OCI-LY3 (cell line): Measurements from ENCODE around the gene SMC3.

Source experiments
- H2AFZ ChIP-seq: fragments of 200-600, 300-600 bp; shearing (Covaris generic); 2 replicates; pipeline ENCODE4 v1.6.0; 2014; ENCODE audit warnings: antibody characterized with exemption, low read depth, low read length
- H3K27ac ChIP-seq: fragments of 200-600, 300-600 bp; sonication (generic); 2 replicates; pipeline ENCODE4 v1.5.1; 2014; ENCODE audit warnings: mild to moderate bottlenecking, low read length, moderate library complexity, mixed read lengths
- H3K27me3 ChIP-seq: fragments of 200-600, 300-600 bp; sonication (generic); 2 replicates; pipeline ENCODE4 v1.6.1; 2014; ENCODE audit warnings: low read depth, low read length, mixed read lengths
- H3K36me3 ChIP-seq: fragments of 200-600, 300-600 bp; sonication (generic); replicated peaks from 2 replicates; pipeline ENCODE3; 2014; ENCODE audit warnings: low read depth, low read length, mixed read lengths
- H3K4me1 ChIP-seq: fragments of 300-600, 200-600 bp; sonication (generic); 2 replicates; pipeline ENCODE4 v1.6.1; 2014; ENCODE audit warnings: low read length, mixed read lengths
- H3K4me2 ChIP-seq: fragments of 200-600, 300-600 bp; sonication (generic); 2 replicates; pipeline ENCODE4 v1.6.1; 2014; ENCODE audit warnings: low read length, mixed read lengths
- H3K4me3 ChIP-seq: fragments of 300-600, 200-600 bp; sonication (generic); 2 replicates; pipeline ENCODE4 v1.5.1; 2014; ENCODE audit warnings: antibody characterized with exemption, mild to moderate bottlenecking, low read length, moderate library complexity
- H3K79me2 ChIP-seq: fragments of 300-600, 200-600 bp; shearing (Covaris generic); 2 replicates; pipeline ENCODE4 v1.6.1; 2014; ENCODE audit warnings: mild to moderate bottlenecking, low read length, mixed read lengths
- H3K9ac ChIP-seq: fragments of 300-600, 200-600 bp; shearing (Covaris generic); 2 replicates; pipeline ENCODE4 v1.6.0; 2014; ENCODE audit warnings: mild to moderate bottlenecking, low read length, moderate library complexity
- H3K9me3 ChIP-seq: fragments of 200-600, 300-600 bp; shearing (Covaris generic); 2 replicates; pipeline ENCODE4 v1.6.1; 2014; ENCODE audit warnings: low read length, mixed read lengths; ENCODE audit not compliant: insufficient read depth
- H4K20me1 ChIP-seq: fragments of 200-600, 300-600 bp; sonication (generic); 2 replicates; pipeline ENCODE4 v1.6.1; 2016; ENCODE audit warnings: low read length, mixed read lengths; ENCODE audit not compliant: insufficient read depth
- CTCF ChIP-seq: fragments of 200-600, 300-600 bp; sonication (generic); IDR thresholded peaks from 2 replicates; pipeline ENCODE4 v1.5.1; 2014; ENCODE audit warnings: antibody characterized with exemption, low read length, low read depth
- EZH2phosphoT487 ChIP-seq: fragments of 200-600 bp; shearing (Covaris generic); IDR thresholded peaks from 2 replicates; pipeline ENCODE4 v1.6.1; 2018; ENCODE audit warnings: antibody characterized with exemption, mixed run types, low read depth

The SMC3 gene

GRCh38 chr10:110534571-110534970 lies 32.9 kb upstream of the SMC3 start:
- no peak overlapping the region for H3K4me3 ChIP-seq
- no peaks in the 10 kb centered on the region for H3K9me3 ChIP-seq
- no peaks in the 10 kb centered on the region for H3K79me2 ChIP-seq
- no peak overlapping the region for H3K9ac ChIP-seq
- no peak overlapping the region for H2AFZ ChIP-seq
- TF ChIP-seq CTCF (no peak), EZH2phosphoT487 (no peak)
- H3K27me3 ChIP-seq, result peaks cover 5% of the 10 kb centered on the region; the same call in 1 of the 2 replicates
- no peak overlapping the region for H3K27ac ChIP-seq
- H3K4me2 ChIP-seq, result peak overlapping the region; percentile 73
- peaks cover 27% of the 10 kb centered on the region for H3K4me1 ChIP-seq
- no peaks in the 10 kb centered on the region for H3K36me3 ChIP-seq
- H4K20me1 ChIP-seq, result no peaks in the 10 kb centered on the region

- TF ChIP-seq EZH2phosphoT487 (no peak), CTCF (peak; percentile 40)
- no peak overlapping the region for H3K27ac ChIP-seq
Measured at GRCh38 chr10:110535958-110536891, 31.3 kb upstream of the SMC3 start.

GRCh38 chr10:110539091-110539490 lies 28.4 kb upstream of the SMC3 start:
- H3K79me2 ChIP-seq, result no peaks in the 10 kb centered on the region
- no peaks in the 10 kb centered on the region for H4K20me1 ChIP-seq
- H2AFZ ChIP-seq, result no peak overlapping the region
- no peak overlapping the region for H3K27ac ChIP-seq
- H3K4me3 ChIP-seq, result no peak overlapping the region
- TF ChIP-seq CTCF (no peak), EZH2phosphoT487 (no peak)
- peaks cover 30% of the 10 kb centered on the region for H3K4me1 ChIP-seq
- no peaks in the 10 kb centered on the region for H3K36me3 ChIP-seq
- no peaks in the 10 kb centered on the region for H3K9me3 ChIP-seq
- H3K27me3 ChIP-seq, result peaks cover 5% of the 10 kb centered on the region; the same call in 1 of the 2 replicates
- H3K9ac ChIP-seq, result no peak overlapping the region
- no peak overlapping the region for H3K4me2 ChIP-seq

More at GRCh38 chr10:110535958-110536891, 31.3 kb upstream of the SMC3 start:
- Histone ChIP-seq H3K4me3 (peak overlapping the region; percentile 63), H3K9me3 (no peaks in the 10 kb centered on the region), H3K36me3 (no peaks in the 10 kb centered on the region), H2AFZ (no peak overlapping the region), H4K20me1 (no peaks in the 10 kb centered on the region), H3K4me1 (peaks cover 27% of the 10 kb centered on the region), H3K9ac (no peak overlapping the region), H3K79me2 (no peaks in the 10 kb centered on the region), H3K4me2 (peak overlapping the region; percentile 73), H3K27me3 (peaks cover 5% of the 10 kb centered on the region; the same call in 1 of the 2 replicates)

- no peak for TF ChIP-seq CTCF
- TF ChIP-seq EZH2phosphoT487, result no peak
- H3K4me2 ChIP-seq, result no peak overlapping the region
- no peaks in the 10 kb centered on the region for H3K27me3 ChIP-seq
- H3K9ac ChIP-seq, result no peak overlapping the region
- H3K4me1 ChIP-seq, result peaks cover 31% of the 10 kb centered on the region
- no peaks in the 10 kb centered on the region for H4K20me1 ChIP-seq
- no peak overlapping the region for H3K4me3 ChIP-seq
- H3K9me3 ChIP-seq, result no peaks in the 10 kb centered on the region
- no peaks in the 10 kb centered on the region for H3K36me3 ChIP-seq
- no peak overlapping the region for H2AFZ ChIP-seq
- H3K27ac ChIP-seq, result no peak overlapping the region
- no peaks in the 10 kb centered on the region for H3K79me2 ChIP-seq
Measured at GRCh38 chr10:110540031-110540430, 27.5 kb upstream of the SMC3 start.
